HFF-Myc (cell line): ENCODE results near the gene DOC2A.
A peak's percentile ranks its signal among the peaks of the same experiment; 100 is the strongest.

Experiments used
- DNase-seq: peaks from one replicate; pipeline ENCODE4 v3.0.0-alpha.2; 2011; ENCODE audit warnings: low read depth; ENCODE audit errors: extremely low read depth
- H3K4me3 ChIP-seq: replicated peaks from 2 replicates; pipeline ENCODE4 v1.5.1; 2011; ENCODE audit warnings: low read depth, mild to moderate bottlenecking, control low read depth, low read length
- CTCF ChIP-seq: IDR thresholded peaks from 2 replicates; pipeline ENCODE4 v1.5.1; 2012; ENCODE audit warnings: mild to moderate bottlenecking, low read depth, low read length, control low read depth; ENCODE audit errors: missing control alignments

Gene DOC2A

DNA sequence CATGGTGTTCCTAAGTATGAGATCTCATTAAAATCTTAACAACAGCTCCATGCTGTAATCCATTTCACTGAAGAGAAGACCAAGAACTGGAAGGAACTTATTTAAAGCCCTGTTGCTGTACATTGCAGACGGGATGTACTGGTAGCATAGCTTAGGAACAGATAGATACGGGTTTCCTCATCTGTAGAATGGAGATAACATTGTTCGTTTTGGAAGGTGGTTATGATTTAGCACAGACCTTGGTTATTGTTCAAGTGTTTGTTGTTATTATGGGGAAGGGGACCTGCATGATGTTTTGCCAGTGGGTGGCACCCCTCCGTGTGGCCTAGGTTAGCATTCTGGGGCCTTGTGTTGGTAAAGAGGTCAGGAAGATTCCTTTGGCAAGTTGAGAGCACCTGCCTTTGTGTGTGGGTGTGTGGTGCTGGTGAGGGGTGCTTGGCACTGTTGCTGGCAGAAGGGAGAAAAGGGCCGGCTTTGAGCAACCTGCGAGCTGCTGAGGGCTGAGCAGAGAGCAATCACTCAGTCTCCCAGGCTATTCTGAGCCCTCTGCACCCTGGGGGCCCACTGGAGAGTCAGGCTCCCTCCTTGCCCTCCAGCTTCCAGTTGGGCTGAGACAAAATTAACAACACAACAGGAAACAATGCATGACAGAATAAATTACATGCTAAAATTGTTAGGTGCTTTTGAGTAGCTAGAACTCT lies 34.9 kb downstream of the DOC2A start:
- no peak for TF ChIP-seq CTCF
- no peak for DNase-seq
- H3K4me3 ChIP-seq = peak overlapping the region; percentile 95

- no peak for DNase-seq
- no peak for TF ChIP-seq CTCF
- peak overlapping the region; percentile 95 for H3K4me3 ChIP-seq
Measured at GRCh38 chr16:29975134-29975538, 35.7 kb downstream of the DOC2A start.

DNA sequence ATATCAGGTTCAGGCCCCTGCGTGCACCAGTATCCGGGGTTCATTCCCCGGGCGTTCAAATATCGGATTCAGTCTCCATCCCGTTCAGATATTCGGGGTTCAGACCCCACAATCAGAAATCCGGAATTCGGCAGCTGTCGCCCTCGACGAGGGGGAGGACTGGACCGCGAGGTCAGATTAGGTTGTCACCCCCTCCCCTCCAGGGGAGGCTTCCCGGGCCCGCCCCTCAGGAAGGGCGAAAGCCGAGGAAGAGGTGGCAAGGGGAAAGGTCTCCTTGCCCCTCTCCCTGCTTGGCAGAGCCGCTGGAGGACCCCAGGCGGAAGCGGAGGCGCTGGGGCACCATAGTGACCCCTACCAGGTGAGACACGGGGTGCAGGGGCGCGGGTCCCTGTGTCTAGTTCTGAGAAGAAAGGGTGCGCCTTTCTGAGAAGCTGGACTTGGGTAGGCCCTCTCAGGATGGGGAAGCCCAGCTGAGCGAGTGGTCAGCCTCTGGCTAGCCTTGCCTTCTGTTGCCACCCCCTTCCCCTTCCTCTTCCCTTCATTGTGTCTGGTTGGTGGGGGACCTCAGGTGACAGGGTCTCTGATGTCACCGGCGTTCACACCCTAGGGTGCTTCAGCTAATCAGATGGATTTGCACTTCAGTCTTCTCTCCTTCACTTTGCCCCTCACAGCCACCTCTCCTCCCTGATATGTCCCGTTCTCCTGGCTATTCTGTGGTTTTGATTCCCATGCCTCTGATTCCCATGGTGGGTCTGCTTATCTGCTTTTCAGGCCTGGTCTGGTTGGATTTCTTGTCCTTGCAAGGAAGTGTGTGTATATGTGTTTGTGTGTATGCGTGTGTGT lies 36.3 kb downstream of the DOC2A start:
- no peak for TF ChIP-seq CTCF
- DNase-seq = no peak
- H3K4me3 ChIP-seq = peak overlapping the region; percentile 95

- H3K4me3 ChIP-seq = peak within 1 kb of the TSS; percentile 95
Measured at GRCh38 chr16:29973384-29974246, 37.2 kb downstream of the DOC2A start, which contains the start of gene TAOK2. Gene TAOK2 (plus strand): TSS chr16:29973868. CDS start chr16:29977773, 3,905 bp downstream.

DNA sequence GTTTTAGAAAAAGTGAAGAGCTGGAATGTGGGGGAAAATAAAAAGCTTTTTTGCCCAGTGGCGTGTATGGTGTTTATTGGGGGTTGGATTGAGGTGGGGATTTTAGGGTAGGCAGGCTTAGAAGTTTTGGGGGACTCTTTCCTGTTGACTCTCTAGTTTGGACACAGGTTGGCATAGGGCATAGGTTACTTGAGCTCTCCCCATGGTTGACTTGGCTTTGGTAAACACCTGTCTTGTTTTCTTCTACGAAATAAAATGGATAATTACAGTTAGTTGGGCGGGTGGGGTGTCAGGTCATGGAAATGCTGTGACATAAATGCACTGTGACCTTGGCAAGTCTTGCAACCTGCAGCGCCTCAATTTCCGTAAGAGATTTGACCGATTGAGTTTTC lies 37.8 kb downstream of the DOC2A start:
- no peak overlapping the region for H3K4me3 ChIP-seq

More at GRCh38 chr16:29973384-29974246, 37.2 kb downstream of the DOC2A start, which contains the start of gene TAOK2:
- DNase-seq = peak; percentile 96
- no peak for TF ChIP-seq CTCF

More for the DNA sequence above, 37.8 kb downstream of the DOC2A start:
- DNase-seq = no peak
- TF ChIP-seq CTCF = no peak
